WTC11 (cell line): Measurements from ENCODE around the gene DPH1. TPM values are rescaled to one million over a fixed set of nuclear protein-coding genes. Genes with fewer than 3 reads are reported as not detected.

Source experiments
- ATAC-seq: fragments of 200-7000 bp; cut with Tn5 transposase; 2 replicates; pipeline ENCODE4 v1.10.0; 2021; ENCODE audit warnings: mild to moderate bottlenecking, moderate library complexity
- CTCF ChIA-PET: fragments of 300-600 bp; sonication (Branson Sonifier 250); formaldehyde crosslinking; loops from one replicate; lab custom pipeline; 2021; ENCODE audit warnings: antibody characterized with exemption; lab: Charles Lee
- POLR2A ChIA-PET: fragments of 350-600 bp; sonication (Branson Sonifier 250); formaldehyde crosslinking; loops from one replicate; lab custom pipeline; 2021; ENCODE audit warnings: antibody characterized with exemption; lab: Charles Lee
- DNase-seq: peaks from one replicate; pipeline ENCODE4 v3.0.0; 2021; ENCODE audit warnings: low spot score
- H3K27ac Mint-ChIP-seq: 2 replicates; pipeline ENCODE4 v1.8.0; 2021; ENCODE audit warnings: mixed read lengths
- H3K27me3 Mint-ChIP-seq: 2 replicates; pipeline ENCODE4 v1.8.0; 2021; ENCODE audit warnings: low read depth, mild to moderate bottlenecking, moderate library complexity, mixed read lengths
- H3K36me3 Mint-ChIP-seq: 2 replicates; pipeline ENCODE4 v1.8.0; 2021; ENCODE audit warnings: mixed read lengths
- H3K4me1 Mint-ChIP-seq: 2 replicates; pipeline ENCODE4 v1.8.0; 2022; ENCODE audit warnings: mixed read lengths
- H3K4me3 Mint-ChIP-seq: 2 replicates; pipeline ENCODE4 v1.8.0; 2021; ENCODE audit warnings: mild to moderate bottlenecking, moderate library complexity, mixed read lengths
- H3K9me3 Mint-ChIP-seq: 2 replicates; pipeline ENCODE4 v1.8.0; 2021; ENCODE audit warnings: mixed read lengths
- ETV6 ChIP-seq: sonication (generic); formaldehyde crosslinking; IDR thresholded peaks from 2 replicates; pipeline ENCODE4 v1.8.1; 2022; ENCODE audit warnings: mild to moderate bottlenecking, missing genetic modification reagents
- FOXK1 ChIP-seq: sonication (generic); formaldehyde crosslinking; IDR thresholded peaks from 2 replicates; pipeline ENCODE4 v1.8.0; 2022; ENCODE audit warnings: mild to moderate bottlenecking, moderate library complexity, missing genetic modification reagents
- GRHL2 ChIP-seq: fragments of 250-450 bp; sonication (Bioruptor Pico); IDR thresholded peaks from 2 replicates; pipeline ENCODE4 v1.8.0; 2022; ENCODE audit warnings: mild to moderate bottlenecking, moderate library complexity; ENCODE audit not compliant: insufficient replicate concordance, severe bottlenecking
- HMGA2 ChIP-seq: fragments of 250-450 bp; sonication (Bioruptor Pico); IDR thresholded peaks from 2 replicates; pipeline ENCODE4 v1.4.0; 2021; ENCODE audit warnings: mild to moderate bottlenecking, moderate library complexity
- KAT7 ChIP-seq: sonication (generic); formaldehyde crosslinking; IDR thresholded peaks from 2 replicates; pipeline ENCODE4 v1.8.1; 2023; ENCODE audit warnings: missing genetic modification reagents, mild to moderate bottlenecking, borderline replicate concordance
- MAX ChIP-seq: sonication (generic); formaldehyde crosslinking; IDR thresholded peaks from 2 replicates; pipeline ENCODE4 v1.8.0; 2022; ENCODE audit warnings: mild to moderate bottlenecking, missing genetic modification reagents
- NFE2L1 ChIP-seq: sonication (generic); formaldehyde crosslinking; IDR thresholded peaks from 2 replicates; pipeline ENCODE4 v1.8.1; 2023; ENCODE audit warnings: missing genetic modification reagents
- NR1H2 ChIP-seq: sonication (generic); formaldehyde crosslinking; IDR thresholded peaks from 2 replicates; pipeline ENCODE4 v1.9.0; 2021; ENCODE audit warnings: mild to moderate bottlenecking, moderate library complexity, missing genetic modification reagents
- OVOL2 ChIP-seq: fragments of 250-450 bp; sonication (Bioruptor Pico); IDR thresholded peaks from 2 replicates; pipeline ENCODE4 v1.9.0; 2021; ENCODE audit warnings: mild to moderate bottlenecking, borderline replicate concordance
- PRDM15 ChIP-seq: sonication (generic); formaldehyde crosslinking; IDR thresholded peaks from 2 replicates; pipeline ENCODE4 v1.8.0; 2022; ENCODE audit warnings: missing genetic modification reagents
- SMAD3 ChIP-seq: sonication (generic); formaldehyde crosslinking; IDR thresholded peaks from 2 replicates; pipeline ENCODE4 v1.8.0; 2022; ENCODE audit warnings: missing genetic modification reagents, mild to moderate bottlenecking, borderline replicate concordance
- ZNF232 ChIP-seq: sonication (generic); formaldehyde crosslinking; IDR thresholded peaks from 2 replicates; pipeline ENCODE4 v1.8.0; 2022; ENCODE audit warnings: mild to moderate bottlenecking, missing genetic modification reagents
- total RNA-seq: library from RNA; stranded (reverse); gene quantifications from 3 replicates; pipeline ENCODE4 v1.2.3, GENCODE V29; 2021
- TF ChIP-seq, protein P1 (sequence below): sonication (generic); formaldehyde crosslinking; IDR thresholded peaks from 2 replicates; pipeline ENCODE4 v1.8.0; 2022; ENCODE audit warnings: mild to moderate bottlenecking, missing genetic modification reagents
- TF ChIP-seq, protein P2 (sequence below): sonication (generic); formaldehyde crosslinking; IDR thresholded peaks from 2 replicates; pipeline ENCODE4 v1.8.1; 2022; ENCODE audit warnings: missing genetic modification reagents, borderline replicate concordance

Gene DPH1
- total RNA-seq, 1 experiment from 2014 or later = 43.2 TPM

DNA sequence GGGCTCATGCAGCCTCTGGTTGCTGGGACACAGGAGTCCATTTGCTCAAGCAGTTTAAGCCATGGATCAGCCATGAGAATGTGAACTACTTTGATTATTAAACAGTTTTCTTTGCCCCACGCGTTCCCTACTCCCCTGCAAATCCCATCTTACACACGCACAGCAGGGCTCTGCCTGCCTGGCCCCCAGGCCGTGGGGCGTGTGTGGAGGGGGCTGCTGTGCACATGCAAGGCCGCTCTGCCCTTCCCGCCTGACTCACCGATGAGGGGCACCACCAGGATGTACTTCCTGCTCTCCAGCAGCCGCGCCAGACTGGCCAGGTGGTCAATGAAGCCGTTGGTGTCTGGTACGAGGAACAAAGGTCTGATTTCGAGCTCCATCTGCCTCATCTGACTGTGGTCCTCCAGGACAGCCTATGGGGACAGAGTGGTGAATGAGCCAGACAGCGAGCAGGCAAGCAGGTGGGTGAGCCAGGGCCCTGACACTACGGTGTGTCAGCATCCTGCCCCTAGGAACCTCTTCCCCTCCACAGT lies 38.6 kb downstream of the DPH1 start:
- DNase-seq = no peak
- Mint-ChIP-seq H3K9me3 (no peaks in the 10 kb centered on the region), H3K36me3 (peaks cover 3% of the 10 kb centered on the region), H3K4me1 (peaks cover 20% of the 10 kb centered on the region), H3K27ac (peak overlapping the region; percentile 45), H3K4me3 (no peak overlapping the region), H3K27me3 (no peaks in the 10 kb centered on the region)
- ChIA-PET CTCF (interaction anchor here (0.9 to 11.0 kb wide), 5 partner anchors 12 to 314 kb away, joined by 3 to 96 read pairs (median 6); partner anchors contain the start of gene HIC1), POLR2A (interaction anchor here (0.7 kb wide), 1 partner anchor 25 kb away, joined by 4 read pairs; no protein-coding TSS in a partner anchor)
- no peak for TF ChIP-seq NR1H2 (CRISPR knock-in tag)
- no peak for TF ChIP-seq ETV6
- TF ChIP-seq MAX (CRISPR knock-in tag) = no peak
- no peak for TF ChIP-seq KAT7 (CRISPR knock-in tag)
- TF ChIP-seq, protein P1, sequence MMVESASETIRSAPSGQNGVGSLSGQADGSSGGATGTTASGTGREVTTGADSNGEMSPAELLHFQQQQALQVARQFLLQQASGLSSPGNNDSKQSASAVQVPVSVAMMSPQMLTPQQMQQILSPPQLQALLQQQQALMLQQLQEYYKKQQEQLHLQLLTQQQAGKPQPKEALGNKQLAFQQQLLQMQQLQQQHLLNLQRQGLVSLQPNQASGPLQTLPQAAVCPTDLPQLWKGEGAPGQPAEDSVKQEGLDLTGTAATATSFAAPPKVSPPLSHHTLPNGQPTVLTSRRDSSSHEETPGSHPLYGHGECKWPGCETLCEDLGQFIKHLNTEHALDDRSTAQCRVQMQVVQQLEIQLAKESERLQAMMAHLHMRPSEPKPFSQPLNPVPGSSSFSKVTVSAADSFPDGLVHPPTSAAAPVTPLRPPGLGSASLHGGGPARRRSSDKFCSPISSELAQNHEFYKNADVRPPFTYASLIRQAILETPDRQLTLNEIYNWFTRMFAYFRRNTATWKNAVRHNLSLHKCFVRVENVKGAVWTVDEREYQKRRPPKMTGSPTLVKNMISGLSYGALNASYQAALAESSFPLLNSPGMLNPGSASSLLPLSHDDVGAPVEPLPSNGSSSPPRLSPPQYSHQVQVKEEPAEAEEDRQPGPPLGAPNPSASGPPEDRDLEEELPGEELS (CRISPR knock-in tag) = no peak
- TF ChIP-seq OVOL2 (CRISPR knock-in tag) = no peak
- TF ChIP-seq NFE2L1 = no peak
- TF ChIP-seq, protein P2, sequence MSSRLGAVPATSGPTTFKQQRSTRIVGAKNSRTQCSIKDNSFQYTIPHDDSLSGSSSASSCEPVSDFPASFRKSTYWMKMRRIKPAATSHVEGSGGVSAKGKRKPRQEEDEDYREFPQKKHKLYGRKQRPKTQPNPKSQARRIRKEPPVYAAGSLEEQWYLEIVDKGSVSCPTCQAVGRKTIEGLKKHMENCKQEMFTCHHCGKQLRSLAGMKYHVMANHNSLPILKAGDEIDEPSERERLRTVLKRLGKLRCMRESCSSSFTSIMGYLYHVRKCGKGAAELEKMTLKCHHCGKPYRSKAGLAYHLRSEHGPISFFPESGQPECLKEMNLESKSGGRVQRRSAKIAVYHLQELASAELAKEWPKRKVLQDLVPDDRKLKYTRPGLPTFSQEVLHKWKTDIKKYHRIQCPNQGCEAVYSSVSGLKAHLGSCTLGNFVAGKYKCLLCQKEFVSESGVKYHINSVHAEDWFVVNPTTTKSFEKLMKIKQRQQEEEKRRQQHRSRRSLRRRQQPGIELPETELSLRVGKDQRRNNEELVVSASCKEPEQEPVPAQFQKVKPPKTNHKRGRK (CRISPR knock-in tag) = no peak
- no peak for TF ChIP-seq HMGA2 (CRISPR knock-in tag)
- TF ChIP-seq ZNF232 (CRISPR knock-in tag) = no peak
- no peak for TF ChIP-seq SMAD3 (CRISPR knock-in tag)
- no peak for TF ChIP-seq FOXK1
- TF ChIP-seq, all 79 proteins: peak for 0
- no peak for ATAC-seq

DNA sequence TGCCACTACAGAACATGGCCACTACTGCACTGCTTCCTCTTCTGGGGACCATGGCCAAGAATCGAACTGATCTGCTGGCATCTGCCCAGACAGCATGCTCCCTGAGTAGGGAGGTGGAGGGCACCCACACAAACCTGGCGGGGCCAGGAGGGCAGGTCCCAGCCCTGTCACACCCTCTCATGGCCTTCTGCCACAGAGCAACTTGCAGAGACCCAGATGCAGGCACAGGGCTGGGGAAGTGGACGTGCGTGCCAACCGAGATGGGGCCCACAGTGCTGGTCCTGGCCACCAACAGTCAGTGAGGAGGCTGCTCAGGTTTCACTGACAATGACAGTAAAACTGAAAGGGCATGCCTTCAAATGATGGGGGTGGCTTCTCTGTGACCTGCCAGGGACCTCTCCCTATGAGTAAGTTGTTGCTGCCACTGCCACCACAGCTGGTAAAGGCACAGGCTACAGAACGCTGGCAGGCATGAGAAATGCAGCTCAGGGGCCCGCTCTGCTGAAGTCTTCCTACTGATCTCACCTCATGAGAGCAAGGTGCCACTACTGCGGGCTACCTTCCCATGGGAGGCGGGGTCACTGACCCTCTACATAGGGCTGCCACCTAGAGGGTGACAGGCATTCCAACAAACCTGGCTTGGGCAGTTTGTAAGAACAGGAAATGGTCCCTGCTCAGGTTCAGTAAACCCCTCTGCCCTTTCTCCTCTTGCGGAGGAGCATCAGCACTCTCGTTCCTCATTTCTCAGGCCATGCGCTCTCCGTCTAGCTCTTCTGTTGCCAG lies 40.5 kb downstream of the DPH1 start:
- ATAC-seq (peak; percentile 84), DNase-seq (peak; percentile 58)
- POLR2A ChIA-PET = interaction anchor here (0.6 kb wide), 1 partner anchor 140 kb away, joined by 5 read pairs; no protein-coding TSS in a partner anchor
- Mint-ChIP-seq H3K4me1 (peaks cover 12% of the 10 kb centered on the region), H3K36me3 (no peaks in the 10 kb centered on the region; the same call in 1 of the 2 replicates), H3K27me3 (no peaks in the 10 kb centered on the region), H3K4me3 (no peak overlapping the region)
- TF ChIP-seq PRDM15 = peak; percentile 44
- TF ChIP-seq GRHL2 (CRISPR knock-in tag) = no peak
- TF ChIP-seq, all 79 proteins: peak for 1
- Mint-ChIP-seq H3K9me3 (no peaks in the 10 kb centered on the region), H3K27ac (peak overlapping the region; percentile 75)
- CTCF ChIA-PET = interaction anchor here (0.6 to 11.0 kb wide), 7 partner anchors 10 to 174 kb away, joined by 3 to 96 read pairs (median 4); partner anchors contain the start of gene HIC1
